Colonic mucosa (tissue), 4 donors: ENCODE measurements around the gene FAM20A. TPM values are rescaled to one million over a fixed set of nuclear protein-coding genes. Genes with fewer than 3 reads are reported as not detected.

Experiments
- DNase-seq: peaks from one replicate; pipeline ENCODE4 v3.0.0-alpha.2; 2020
- H3K27ac ChIP-seq: fragments of 200-600 bp; one replicate; pipeline ENCODE4 v1.8.0; 2021
- H3K27me3 ChIP-seq: fragments of 200-600 bp; one replicate; pipeline ENCODE4 v1.8.0; 2021
- H3K36me3 ChIP-seq: fragments of 200-600 bp; one replicate; pipeline ENCODE4 v1.8.0; 2021
- H3K4me1 ChIP-seq: fragments of 200-600 bp; one replicate; pipeline ENCODE4 v1.8.0; 2021; ENCODE audit warnings: mild to moderate bottlenecking
- H3K4me3 ChIP-seq: fragments of 200-600 bp; one replicate; pipeline ENCODE4 v1.8.0; 2021
- H3K9ac ChIP-seq, 2 donors: one replicate each; pipeline ENCODE4 v1.7.0; 2013; ENCODE audit warnings: control low read depth in 2 of 2, low read depth in 2 of 2, low read length in 2 of 2
- H3K9me3 ChIP-seq: fragments of 200-600 bp; one replicate; pipeline ENCODE4 v1.8.0; 2021
- intact Hi-C: fragments of 100-400 bp; cut with DNase I; formaldehyde crosslinking; loops from one replicate; pipeline ENCODE4 v1.14.1; 2022
- total RNA-seq, 2 donors: library from RNA; stranded (reverse); fragmentation: NEBNext Ultra II Directional in 1 of 2; extraction: Animal tissue kit (Norgen Biotek cat#: 25700) in 1 of 2; gene quantifications; one replicate each; pipeline ENCODE4 v1.2.1, GENCODE V29; 2021
- TF ChIP-seq, protein P1 (sequence below): fragments of 200-600 bp; IDR thresholded peaks from one replicate; pipeline ENCODE4 v1.8.0; 2022; ENCODE audit warnings: antibody characterized with exemption, mild to moderate bottlenecking
- donor health status: healthy.
- donor health status: DM: no; HTN: no; CAD: no.
- donor health status: DM: no; HTN: no; CAD: no.

Gene FAM20A
- total RNA-seq, 2 donors from 2014 or later, result 0.72 to 4.1 TPM

DNA sequence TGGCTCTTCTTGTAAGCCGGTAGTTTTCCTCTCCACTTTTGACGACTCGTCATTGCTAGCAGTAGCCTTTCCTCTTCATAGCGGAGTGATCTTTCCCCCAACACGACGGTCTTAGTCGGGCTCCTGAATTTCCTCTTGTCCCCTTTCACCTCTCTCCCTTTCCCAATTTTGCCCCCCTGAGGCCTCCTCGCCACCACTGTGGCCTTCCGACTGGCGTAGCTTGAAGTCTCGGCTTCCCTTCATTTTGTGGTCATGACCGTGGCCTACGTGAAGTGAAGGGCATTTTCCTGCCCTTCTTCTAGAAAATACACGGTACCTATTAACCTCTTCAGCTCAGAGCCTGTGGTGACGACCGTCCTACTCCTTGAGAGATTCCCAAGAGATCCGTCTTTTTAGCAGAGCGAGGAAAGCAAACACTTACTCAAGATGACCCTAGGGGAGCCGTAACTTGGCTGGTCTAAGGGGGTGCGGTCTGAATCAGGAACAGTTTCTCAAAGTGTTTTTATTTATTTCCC is 88.2 kb downstream of the FAM20A start:
- H3K4me1 ChIP-seq, result peaks cover 4% of the 10 kb centered on the region
- H3K36me3 ChIP-seq, result no peaks in the 10 kb centered on the region
- no peaks in the 10 kb centered on the region for H3K9me3 ChIP-seq
- H3K27me3 ChIP-seq, result no peaks in the 10 kb centered on the region
- H3K27ac ChIP-seq, result peak overlapping the region; percentile 96
- H3K4me3 ChIP-seq, result peak overlapping the region; percentile 90
- peak; percentile 43 for DNase-seq
- peak overlapping the region; percentile 96 to 98 for H3K9ac ChIP-seq
- intact Hi-C loops, result no loop called here
- TF ChIP-seq, protein P1, sequence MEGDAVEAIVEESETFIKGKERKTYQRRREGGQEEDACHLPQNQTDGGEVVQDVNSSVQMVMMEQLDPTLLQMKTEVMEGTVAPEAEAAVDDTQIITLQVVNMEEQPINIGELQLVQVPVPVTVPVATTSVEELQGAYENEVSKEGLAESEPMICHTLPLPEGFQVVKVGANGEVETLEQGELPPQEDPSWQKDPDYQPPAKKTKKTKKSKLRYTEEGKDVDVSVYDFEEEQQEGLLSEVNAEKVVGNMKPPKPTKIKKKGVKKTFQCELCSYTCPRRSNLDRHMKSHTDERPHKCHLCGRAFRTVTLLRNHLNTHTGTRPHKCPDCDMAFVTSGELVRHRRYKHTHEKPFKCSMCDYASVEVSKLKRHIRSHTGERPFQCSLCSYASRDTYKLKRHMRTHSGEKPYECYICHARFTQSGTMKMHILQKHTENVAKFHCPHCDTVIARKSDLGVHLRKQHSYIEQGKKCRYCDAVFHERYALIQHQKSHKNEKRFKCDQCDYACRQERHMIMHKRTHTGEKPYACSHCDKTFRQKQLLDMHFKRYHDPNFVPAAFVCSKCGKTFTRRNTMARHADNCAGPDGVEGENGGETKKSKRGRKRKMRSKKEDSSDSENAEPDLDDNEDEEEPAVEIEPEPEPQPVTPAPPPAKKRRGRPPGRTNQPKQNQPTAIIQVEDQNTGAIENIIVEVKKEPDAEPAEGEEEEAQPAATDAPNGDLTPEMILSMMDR, result no peak

DNA sequence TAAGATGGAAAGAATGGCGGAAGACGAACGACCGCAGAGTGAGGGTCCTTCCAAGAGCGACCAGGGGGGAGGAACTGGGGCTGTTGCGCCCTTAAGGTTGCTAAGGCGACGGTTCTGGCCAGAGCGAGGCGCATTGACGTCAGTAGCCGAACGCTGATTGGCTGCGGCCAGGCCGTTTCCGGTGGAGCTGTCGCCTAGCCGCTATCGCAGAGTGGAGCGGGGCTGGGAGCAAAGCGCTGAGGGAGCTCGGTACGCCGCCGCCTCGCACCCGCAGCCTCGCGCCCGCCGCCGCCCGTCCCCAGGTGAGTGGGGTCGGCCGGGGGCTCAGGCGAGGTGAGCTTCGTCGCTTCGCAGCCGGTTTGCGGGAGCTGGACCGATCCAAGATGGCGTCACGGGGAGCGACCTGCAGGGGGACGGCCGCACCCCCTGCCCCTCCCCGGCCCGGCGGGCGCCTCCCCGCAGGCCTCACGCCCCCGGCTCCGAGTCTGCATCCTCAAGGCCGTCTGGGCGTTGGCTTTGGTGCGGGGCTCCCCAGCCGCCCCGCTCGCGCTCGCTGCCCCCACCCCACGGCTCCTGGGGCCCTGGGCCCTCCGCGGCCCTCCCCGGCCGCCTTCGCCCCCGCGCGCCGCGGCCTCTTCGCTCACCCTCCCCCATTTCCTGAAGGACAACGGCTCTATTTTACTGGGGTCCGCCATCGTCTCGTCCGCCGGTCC is 88.8 kb downstream of the FAM20A start, which contains the start of gene PRKAR1A:
TSS of gene PRKAR1A (plus strand) at position 184 of the 713 bp plus-strand sequence. CDS start 2,970 bp downstream, outside the sequence.
- peaks cover 4% of the 10 kb centered on the region for H3K4me1 ChIP-seq
- intact Hi-C loops, result no loop called here
- TF ChIP-seq, protein P1, result no peak

GRCh38 chr17:68511671-68512246 is 89.4 kb downstream of the FAM20A start:
- Histone ChIP-seq H3K27ac (peak overlapping the region; percentile 96), H3K27me3 (no peaks in the 10 kb centered on the region), H3K9ac (peak overlapping the region; percentile 96 to 98), H3K4me3 (peak overlapping the region; percentile 90), H3K4me1 (peaks cover 4% of the 10 kb centered on the region), H3K9me3 (no peaks in the 10 kb centered on the region), H3K36me3 (no peaks in the 10 kb centered on the region)
- intact Hi-C loops, result no loop called here
- peak; percentile 81 for DNase-seq
- TF ChIP-seq, protein P1, result no peak

More for the DNA sequence above, 88.8 kb downstream of the FAM20A start, which contains the start of gene PRKAR1A:
- DNase-seq, result peak; percentile 97
- Histone ChIP-seq H3K9me3 (no peaks in the 10 kb centered on the region), H3K4me3 (peak within 1 kb of the TSS; percentile 90), H3K27ac (peak within 1 kb of the TSS; percentile 96), H3K9ac (peak within 1 kb of the TSS; percentile 96 to 98), H3K36me3 (no peaks in the 10 kb centered on the region), H3K27me3 (no peaks in the 10 kb centered on the region)

GRCh38 chr17:68511254-68511670 is 89.9 kb downstream of the FAM20A start:
- intact Hi-C loops, result no loop called here
- DNase-seq, result peak; percentile 62
- peaks cover 4% of the 10 kb centered on the region for H3K4me1 ChIP-seq

More at GRCh38 chr17:68511254-68511670, 89.9 kb downstream of the FAM20A start:
- H3K9me3 ChIP-seq, result no peaks in the 10 kb centered on the region
- H3K27ac ChIP-seq, result peak overlapping the region; percentile 96
- no peaks in the 10 kb centered on the region for H3K36me3 ChIP-seq
- H3K9ac ChIP-seq, result peak overlapping the region; percentile 96 to 98
- peak overlapping the region; percentile 90 for H3K4me3 ChIP-seq
- no peaks in the 10 kb centered on the region for H3K27me3 ChIP-seq
- TF ChIP-seq, protein P1, result no peak
